ENCODE measurements around the gene CHAT.

The CHAT gene

DNA sequence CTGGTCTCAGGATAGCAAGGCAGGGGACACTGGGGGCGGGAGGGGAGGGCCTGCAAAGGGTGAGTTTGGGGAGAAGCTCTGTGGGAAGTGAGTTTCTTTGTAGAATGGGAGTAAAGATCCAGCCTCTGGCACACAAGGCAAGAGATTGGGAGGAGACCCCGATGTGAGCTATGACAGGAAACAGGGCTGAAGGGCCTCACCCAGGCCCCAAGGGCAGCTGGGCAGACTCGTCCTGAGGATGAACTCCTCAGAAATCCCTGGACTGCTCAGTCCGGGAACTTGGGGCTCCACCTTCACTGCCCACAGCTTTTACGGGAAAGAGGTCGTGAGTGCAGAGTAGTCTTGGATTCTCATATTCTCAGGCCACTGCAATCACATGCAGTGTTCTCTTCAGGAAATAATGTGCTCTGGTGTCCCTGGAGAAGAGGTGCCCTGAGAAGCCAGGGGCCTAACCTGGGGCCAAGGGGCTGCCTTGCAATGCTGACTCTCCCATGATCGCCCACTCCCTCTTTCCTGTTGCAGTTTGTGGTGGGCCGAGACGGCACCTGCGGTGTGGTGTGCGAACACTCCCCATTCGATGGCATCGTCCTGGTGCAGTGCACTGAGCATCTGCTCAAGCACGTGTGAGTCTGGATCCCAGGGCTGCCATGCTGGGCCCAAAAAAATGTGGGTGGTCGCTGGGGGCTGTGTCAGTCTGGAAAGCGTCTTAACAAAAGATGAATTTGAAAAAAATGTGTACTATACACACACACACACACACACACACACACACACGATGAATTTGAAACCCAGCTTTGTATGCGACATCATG lies 34.4 kb downstream of the CHAT start:
- DNase-seq (ENCODE audit: insufficient read length, low spot score) = no peak
- TF ChIP-seq SPI1 (IDR thresholded peaks at IDR 0.05; ENCODE audit: low read depth, low read length) (no peak), PAX5 (IDR thresholded peaks at IDR 0.05; ENCODE audit: insufficient read depth, low read length, severe bottlenecking) (no peak), POU2F2 (IDR thresholded peaks at IDR 0.05; ENCODE audit: low read depth, low read length) (no peak)
- no peak for FAIRE-seq

DNA sequence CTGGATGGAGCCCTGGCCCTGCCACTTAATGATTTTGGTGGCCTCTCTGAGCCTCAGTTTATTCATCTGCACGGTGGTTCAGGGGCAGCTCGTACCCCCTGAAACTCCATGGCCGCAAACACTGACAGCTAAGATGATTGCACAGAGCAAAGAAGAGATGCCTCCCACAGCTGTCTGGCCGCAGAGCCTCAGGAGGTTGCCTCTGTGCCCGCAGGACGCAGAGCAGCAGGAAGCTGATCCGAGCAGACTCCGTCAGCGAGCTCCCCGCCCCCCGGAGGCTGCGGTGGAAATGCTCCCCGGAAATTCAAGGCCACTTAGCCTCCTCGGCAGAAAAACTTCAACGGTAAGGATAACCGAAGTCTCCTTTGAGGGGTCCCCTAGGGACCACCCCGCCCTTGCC lies 35.5 kb downstream of the CHAT start:
- TF ChIP-seq POLR2AphosphoS5 (IDR thresholded peaks at IDR 0.05; ENCODE audit: low read depth, low read length) = no peak
- no peak for TF ChIP-seq POU2F2 (IDR thresholded peaks at IDR 0.05; ENCODE audit: low read depth, low read length)
- no peak for TF ChIP-seq TAF1 (IDR thresholded peaks at IDR 0.05; ENCODE audit: low read depth, low read length)
- no peak for TF ChIP-seq POLR2A (IDR thresholded peaks at IDR 0.05; ENCODE audit: low read depth, low read length)
- no peak for TF ChIP-seq PAX5 (IDR thresholded peaks at IDR 0.05; ENCODE audit: insufficient read depth, low read length, severe bottlenecking)
- TF ChIP-seq SPI1 (IDR thresholded peaks at IDR 0.05; ENCODE audit: low read depth, low read length) = no peak
- FAIRE-seq (no peak), DNase-seq (ENCODE audit: insufficient read length, low spot score) (no peak)

DNA sequence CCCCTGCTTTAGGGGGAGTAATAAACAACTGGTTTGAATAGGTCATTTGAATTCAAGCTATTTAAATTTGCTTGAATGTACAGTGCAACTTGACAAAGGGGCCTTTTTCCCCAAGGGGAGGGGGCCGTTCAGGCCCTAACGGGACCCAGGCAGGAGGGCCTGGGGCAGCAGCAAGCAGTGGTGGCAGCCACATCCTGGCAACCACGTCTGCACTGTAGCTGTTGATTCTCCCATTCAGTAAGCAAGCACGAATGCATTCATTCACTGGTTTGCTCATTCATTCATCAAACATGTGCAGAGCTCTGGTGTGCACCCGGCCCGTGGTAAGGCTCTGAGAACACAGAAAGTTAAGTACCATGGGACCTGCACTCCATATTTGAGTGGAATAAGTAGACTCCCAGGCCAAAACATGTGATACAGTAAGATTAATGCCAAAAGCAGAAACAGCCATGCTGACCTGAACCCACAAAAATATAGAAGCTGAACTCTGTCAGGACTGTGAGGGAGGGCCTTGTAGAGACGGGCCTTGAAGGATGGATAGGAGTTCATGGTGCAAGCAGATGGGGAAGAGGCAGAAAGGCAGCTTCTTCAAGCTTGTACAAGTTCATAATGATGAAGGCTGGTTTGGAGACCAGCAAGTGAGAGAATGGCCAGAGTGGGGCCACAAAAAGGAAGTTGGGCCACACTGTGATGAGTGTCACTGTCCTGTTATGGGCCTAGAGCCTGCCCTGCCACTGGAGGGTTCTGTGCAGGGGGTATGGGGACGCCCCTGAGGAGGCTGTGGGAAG lies 36.3 kb downstream of the CHAT start:
- FAIRE-seq = no peak
- no peak for DNase-seq (ENCODE audit: insufficient read length, low spot score)
- no peak for TF ChIP-seq POLR2A (IDR thresholded peaks at IDR 0.05; ENCODE audit: low read depth, low read length)
- no peak for TF ChIP-seq POU2F2 (IDR thresholded peaks at IDR 0.05; ENCODE audit: low read depth, low read length)
- no peak for TF ChIP-seq PAX5 (IDR thresholded peaks at IDR 0.05; ENCODE audit: insufficient read depth, low read length, severe bottlenecking)
- no peak for TF ChIP-seq POLR2AphosphoS5 (IDR thresholded peaks at IDR 0.05; ENCODE audit: low read depth, low read length)
- TF ChIP-seq TAF1 (IDR thresholded peaks at IDR 0.05; ENCODE audit: low read depth, low read length) = no peak
- no peak for TF ChIP-seq SPI1 (IDR thresholded peaks at IDR 0.05; ENCODE audit: low read depth, low read length)

DNA sequence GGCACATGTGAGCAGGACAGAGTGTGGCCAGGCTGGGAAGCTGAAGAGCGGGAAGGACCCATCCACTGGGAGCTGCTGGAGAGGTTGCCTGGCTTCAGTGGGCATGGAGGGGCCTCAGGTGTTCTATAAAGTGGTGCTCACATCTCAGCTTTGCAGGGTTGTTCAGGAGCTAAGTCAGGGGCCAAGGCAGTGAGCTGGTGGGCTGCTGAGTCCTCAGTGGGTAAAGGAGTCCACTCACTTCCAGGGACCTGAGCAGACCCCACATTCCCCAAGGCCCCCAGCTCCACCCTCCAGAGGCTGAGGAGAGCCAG lies 36.8 kb downstream of the CHAT start:
- no peak for TF ChIP-seq PAX5 (IDR thresholded peaks at IDR 0.05; ENCODE audit: insufficient read depth, low read length, severe bottlenecking)
- TF ChIP-seq POLR2A (IDR thresholded peaks at IDR 0.05; ENCODE audit: low read depth, low read length) = no peak
- no peak for TF ChIP-seq POLR2AphosphoS5 (IDR thresholded peaks at IDR 0.05; ENCODE audit: low read depth, low read length)
- TF ChIP-seq TAF1 (IDR thresholded peaks at IDR 0.05; ENCODE audit: low read depth, low read length) = no peak
- no peak for TF ChIP-seq SPI1 (IDR thresholded peaks at IDR 0.05; ENCODE audit: low read depth, low read length)
- TF ChIP-seq POU2F2 (IDR thresholded peaks at IDR 0.05; ENCODE audit: low read depth, low read length) = no peak
- FAIRE-seq (no peak), DNase-seq (ENCODE audit: insufficient read length, low spot score) (no peak)

DNA sequence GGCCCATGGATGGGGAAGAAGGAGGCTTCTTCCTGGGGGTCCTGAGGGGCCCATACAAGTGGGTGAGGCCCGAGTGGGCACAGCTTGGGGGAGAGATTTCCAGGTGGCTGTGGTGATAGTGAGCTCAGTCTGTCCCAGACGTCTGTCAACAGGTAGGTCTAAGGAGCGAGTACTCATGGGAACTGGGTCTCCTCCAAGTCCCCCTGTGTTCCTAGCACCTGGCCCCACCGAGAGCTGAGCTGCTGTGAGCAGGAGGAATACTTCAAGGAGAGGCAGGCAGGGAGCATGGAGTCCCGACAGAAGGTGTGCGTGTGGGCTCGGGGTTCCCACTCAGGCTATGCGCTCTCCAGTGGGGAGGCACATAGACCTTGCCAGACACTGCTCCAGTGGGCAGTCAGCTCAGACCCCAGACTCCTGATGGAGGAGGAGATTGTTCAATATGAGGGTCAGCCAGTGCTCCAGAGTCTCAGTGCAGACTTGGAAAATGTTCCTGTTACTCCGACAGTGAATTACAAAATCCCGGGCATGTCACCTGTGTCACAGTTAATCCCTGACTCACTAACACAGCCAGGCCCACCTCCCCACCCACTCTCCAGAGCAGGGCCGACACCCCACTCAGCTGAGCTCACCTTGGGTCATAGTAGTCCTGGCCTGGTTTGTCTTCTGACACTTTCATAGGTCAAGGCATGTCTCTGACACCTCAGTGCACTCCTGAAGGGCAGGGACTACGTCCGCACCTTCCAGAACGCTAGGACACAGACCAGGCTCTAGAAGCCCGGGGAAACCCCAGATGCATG lies 37.4 kb downstream of the CHAT start:
- TF ChIP-seq PAX5 (IDR thresholded peaks at IDR 0.05; ENCODE audit: insufficient read depth, low read length, severe bottlenecking) (no peak), SPI1 (IDR thresholded peaks at IDR 0.05; ENCODE audit: low read depth, low read length) (no peak), POU2F2 (IDR thresholded peaks at IDR 0.05; ENCODE audit: low read depth, low read length) (no peak), POLR2AphosphoS5 (IDR thresholded peaks at IDR 0.05; ENCODE audit: low read depth, low read length) (no peak), POLR2A (IDR thresholded peaks at IDR 0.05; ENCODE audit: low read depth, low read length) (no peak), TAF1 (IDR thresholded peaks at IDR 0.05; ENCODE audit: low read depth, low read length) (no peak)
- FAIRE-seq = no peak
- no peak for DNase-seq (ENCODE audit: insufficient read length, low spot score)

DNA sequence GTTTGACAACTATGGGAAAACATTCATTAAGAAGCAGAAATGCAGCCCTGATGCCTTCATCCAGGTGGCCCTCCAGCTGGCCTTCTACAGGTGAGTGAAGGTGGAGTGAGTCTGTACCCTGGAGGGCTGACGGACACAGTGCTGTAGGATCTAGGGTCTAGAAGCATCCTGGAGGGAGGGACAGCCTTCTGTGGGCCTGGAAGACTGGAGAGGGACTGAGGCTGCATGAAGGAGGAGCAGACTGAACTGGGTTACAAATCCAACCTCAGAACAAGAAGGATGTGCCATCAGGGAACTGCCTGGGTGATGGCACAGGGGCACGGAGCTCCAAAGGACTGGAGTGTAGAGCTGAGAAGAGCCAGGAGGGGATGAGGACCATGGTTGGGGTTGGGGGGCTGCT lies 38.1 kb downstream of the CHAT start:
- FAIRE-seq (no peak), DNase-seq (ENCODE audit: insufficient read length, low spot score) (no peak)
- no peak for TF ChIP-seq POLR2AphosphoS5 (IDR thresholded peaks at IDR 0.05; ENCODE audit: low read depth, low read length)
- no peak for TF ChIP-seq POU2F2 (IDR thresholded peaks at IDR 0.05; ENCODE audit: low read depth, low read length)
- TF ChIP-seq PAX5 (IDR thresholded peaks at IDR 0.05; ENCODE audit: insufficient read depth, low read length, severe bottlenecking) = no peak
- TF ChIP-seq SPI1 (IDR thresholded peaks at IDR 0.05; ENCODE audit: low read depth, low read length) = no peak
- TF ChIP-seq POLR2A (IDR thresholded peaks at IDR 0.05; ENCODE audit: low read depth, low read length) = no peak
- no peak for TF ChIP-seq TAF1 (IDR thresholded peaks at IDR 0.05; ENCODE audit: low read depth, low read length)

DNA sequence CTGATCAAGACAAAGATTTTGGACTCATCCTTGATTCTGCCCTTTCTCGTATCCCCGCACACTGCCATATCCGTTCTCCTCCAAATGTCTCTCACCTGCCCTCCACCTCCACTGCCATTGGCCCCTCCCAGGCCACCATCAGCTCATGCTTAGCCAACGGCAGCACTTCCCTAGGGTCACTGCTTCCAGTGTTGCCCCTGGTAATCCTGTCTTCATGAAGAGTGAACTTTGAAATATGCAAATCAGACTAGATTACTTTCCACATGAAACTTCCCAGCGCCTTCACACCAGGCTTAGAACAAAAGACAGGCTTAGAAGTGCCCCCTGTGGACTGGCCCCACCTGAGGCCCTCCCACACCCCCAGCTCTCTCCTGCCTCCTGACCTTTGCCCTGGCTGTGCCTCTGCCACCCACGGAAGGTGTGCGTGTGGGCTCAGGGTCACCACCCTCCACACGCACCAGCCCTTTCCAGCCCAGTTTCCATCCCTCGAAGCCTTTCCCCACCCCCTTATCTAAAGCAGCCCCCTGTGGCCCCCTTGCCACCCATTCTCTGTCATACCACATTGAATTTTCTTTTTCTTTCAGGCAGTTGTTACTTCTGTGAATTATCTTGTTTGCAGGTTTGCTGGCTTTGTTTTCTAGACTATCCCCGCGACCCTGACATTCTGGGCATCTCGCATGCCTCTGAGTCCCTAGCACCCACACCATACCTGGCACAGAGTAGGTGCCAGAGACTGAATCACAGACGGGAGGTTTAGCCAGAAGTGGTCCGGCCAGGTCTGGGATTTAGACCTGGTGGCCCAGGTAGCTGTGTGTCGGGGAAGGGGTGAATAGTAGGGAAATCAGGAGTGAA lies 38.8 kb downstream of the CHAT start:
- DNase-seq (ENCODE audit: insufficient read length, low spot score) = no peak
- TF ChIP-seq TAF1 (IDR thresholded peaks at IDR 0.05; ENCODE audit: low read depth, low read length) (no peak), POLR2AphosphoS5 (IDR thresholded peaks at IDR 0.05; ENCODE audit: low read depth, low read length) (no peak), POU2F2 (IDR thresholded peaks at IDR 0.05; ENCODE audit: low read depth, low read length) (no peak), POLR2A (IDR thresholded peaks at IDR 0.05; ENCODE audit: low read depth, low read length) (no peak), SPI1 (IDR thresholded peaks at IDR 0.05; ENCODE audit: low read depth, low read length) (no peak), PAX5 (IDR thresholded peaks at IDR 0.05; ENCODE audit: insufficient read depth, low read length, severe bottlenecking) (no peak)
- no peak for FAIRE-seq

DNA sequence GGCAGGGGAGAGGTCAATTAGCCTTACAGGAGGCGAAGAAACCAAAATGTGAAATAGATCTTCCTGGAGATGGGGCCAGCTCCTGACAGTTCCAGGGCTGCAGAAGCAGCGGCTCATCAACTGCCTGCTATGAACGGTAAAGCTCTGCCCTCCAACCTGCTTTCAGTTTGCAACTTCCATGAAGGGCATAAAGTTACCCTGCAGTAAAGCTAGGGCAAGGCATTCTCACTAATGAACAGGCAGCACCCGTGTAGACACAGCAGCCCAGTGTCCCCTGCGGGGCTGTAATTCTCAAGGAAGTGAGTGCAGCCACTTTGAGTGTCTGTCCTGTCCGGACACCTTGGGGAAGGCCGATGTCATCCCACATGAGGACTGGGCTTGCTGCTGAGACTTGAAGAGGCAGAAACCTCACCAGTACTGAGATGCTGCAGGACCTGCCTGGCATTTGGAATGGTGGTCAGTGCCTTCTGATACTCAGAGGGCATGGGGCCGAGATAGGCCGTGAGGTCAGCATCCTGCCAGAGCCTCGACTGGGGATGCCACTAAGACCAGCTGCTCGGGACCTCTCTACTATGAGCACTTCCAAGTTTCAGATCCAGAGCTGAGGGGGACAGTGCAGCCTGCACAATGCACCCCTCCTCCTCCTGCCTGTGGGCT lies 39.6 kb downstream of the CHAT start:
- no peak for FAIRE-seq
- TF ChIP-seq POU2F2 (IDR thresholded peaks at IDR 0.05; ENCODE audit: low read depth, low read length) (no peak), PAX5 (IDR thresholded peaks at IDR 0.05; ENCODE audit: insufficient read depth, low read length, severe bottlenecking) (no peak), SPI1 (IDR thresholded peaks at IDR 0.05; ENCODE audit: low read depth, low read length) (no peak), TAF1 (IDR thresholded peaks at IDR 0.05; ENCODE audit: low read depth, low read length) (no peak), POLR2A (IDR thresholded peaks at IDR 0.05; ENCODE audit: low read depth, low read length) (no peak), POLR2AphosphoS5 (IDR thresholded peaks at IDR 0.05; ENCODE audit: low read depth, low read length) (no peak)
- no peak for DNase-seq (ENCODE audit: insufficient read length, low spot score)

Data from GM12891 (cell line).